Left ventricle myocardium inferior (tissue), 1 donor: ENCODE data around the gene CYP19A1. TPM values are rescaled to one million over a fixed set of nuclear protein-coding genes. Genes with fewer than 3 reads are reported as not detected.

Experiments used
- DNase-seq: peaks from one replicate; pipeline ENCODE4 v3.0.0-alpha.2; 2020
- H3K27ac ChIP-seq: fragments of 200-600 bp; replicated peaks from 2 replicates; pipeline ENCODE4 v1.8.0; 2021
- H3K27me3 ChIP-seq: fragments of 200-600 bp; 2 replicates; pipeline ENCODE4 v1.8.0; 2021; ENCODE audit warnings: low read depth
- H3K36me3 ChIP-seq: fragments of 200-600 bp; 2 replicates; pipeline ENCODE4 v1.8.0; 2021
- H3K4me1 ChIP-seq: fragments of 200-600 bp; 2 replicates; pipeline ENCODE4 v1.8.0; 2021
- H3K4me3 ChIP-seq: fragments of 200-600 bp; 2 replicates; pipeline ENCODE4 v1.8.0; 2021; ENCODE audit warnings: mild to moderate bottlenecking, moderate library complexity
- H3K9me3 ChIP-seq: fragments of 200-600 bp; replicated peaks from 2 replicates; pipeline ENCODE4 v1.8.0; 2021
- intact Hi-C: fragments of 100-400 bp; cut with micrococcal nuclease; formaldehyde crosslinking; loops from one replicate; pipeline ENCODE4 v1.11.0; 2022
- total RNA-seq: library from RNA; stranded (reverse); fragmentation: NEBNext Ultra II Directional; extraction: Animal tissue kit (Norgen Biotek cat#: 25700); gene quantifications from one replicate; pipeline ENCODE4 v1.2.1, GENCODE V29; 2021
- TF ChIP-seq, protein P1 (sequence below): fragments of 200-600 bp; IDR thresholded peaks from 2 replicates; pipeline ENCODE4 v1.8.0; 2021; ENCODE audit warnings: antibody characterized with exemption, mild to moderate bottlenecking, borderline replicate concordance
- donor health status: DM: no; HTN: yes; CAD: no; lungs with severe emphysema.

The CYP19A1 gene
- total RNA-seq, 1 donor from 2014 or later, result 0.60 TPM

DNA sequence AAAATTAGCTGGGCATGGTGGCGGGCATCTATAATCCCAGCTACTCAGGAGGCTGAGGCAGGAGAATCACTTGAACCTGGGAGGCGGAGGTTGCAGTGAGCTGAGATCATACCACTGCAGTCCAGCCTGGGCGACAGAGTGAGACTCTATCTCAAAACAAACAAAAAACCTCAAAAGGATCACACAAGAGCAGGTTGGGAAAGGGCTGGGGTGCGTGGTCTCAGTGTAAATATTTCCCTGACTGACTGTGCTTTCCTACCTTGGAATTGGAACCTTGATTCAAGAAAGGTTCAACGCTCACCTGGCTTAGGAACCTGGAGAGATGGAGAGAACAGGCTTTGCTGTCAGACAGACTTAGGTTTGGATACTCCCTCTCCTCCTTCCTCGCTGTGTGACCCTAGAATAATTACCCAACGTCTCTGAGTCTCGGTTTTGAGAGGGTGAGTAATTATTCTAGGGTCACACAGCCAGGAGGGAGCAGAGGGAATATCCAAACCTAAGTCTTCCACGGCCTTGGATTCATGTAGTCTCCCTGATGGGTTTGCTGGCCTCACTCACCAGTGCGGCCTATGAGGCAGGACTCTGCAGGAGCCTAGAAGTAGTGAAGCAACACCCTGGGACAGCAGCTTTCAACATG lies 24.6 kb downstream of the CYP19A1 start:
- Histone ChIP-seq H3K27ac (no peak overlapping the region), H3K27me3 (no peaks in the 10 kb centered on the region), H3K4me3 (no peak overlapping the region), H3K9me3 (no peaks in the 10 kb centered on the region), H3K36me3 (no peaks in the 10 kb centered on the region), H3K4me1 (peaks cover 19% of the 10 kb centered on the region)
- DNase-seq, result no peak
- intact Hi-C loops, result no loop called here
- TF ChIP-seq, protein P1, sequence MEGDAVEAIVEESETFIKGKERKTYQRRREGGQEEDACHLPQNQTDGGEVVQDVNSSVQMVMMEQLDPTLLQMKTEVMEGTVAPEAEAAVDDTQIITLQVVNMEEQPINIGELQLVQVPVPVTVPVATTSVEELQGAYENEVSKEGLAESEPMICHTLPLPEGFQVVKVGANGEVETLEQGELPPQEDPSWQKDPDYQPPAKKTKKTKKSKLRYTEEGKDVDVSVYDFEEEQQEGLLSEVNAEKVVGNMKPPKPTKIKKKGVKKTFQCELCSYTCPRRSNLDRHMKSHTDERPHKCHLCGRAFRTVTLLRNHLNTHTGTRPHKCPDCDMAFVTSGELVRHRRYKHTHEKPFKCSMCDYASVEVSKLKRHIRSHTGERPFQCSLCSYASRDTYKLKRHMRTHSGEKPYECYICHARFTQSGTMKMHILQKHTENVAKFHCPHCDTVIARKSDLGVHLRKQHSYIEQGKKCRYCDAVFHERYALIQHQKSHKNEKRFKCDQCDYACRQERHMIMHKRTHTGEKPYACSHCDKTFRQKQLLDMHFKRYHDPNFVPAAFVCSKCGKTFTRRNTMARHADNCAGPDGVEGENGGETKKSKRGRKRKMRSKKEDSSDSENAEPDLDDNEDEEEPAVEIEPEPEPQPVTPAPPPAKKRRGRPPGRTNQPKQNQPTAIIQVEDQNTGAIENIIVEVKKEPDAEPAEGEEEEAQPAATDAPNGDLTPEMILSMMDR, result no peak

DNA sequence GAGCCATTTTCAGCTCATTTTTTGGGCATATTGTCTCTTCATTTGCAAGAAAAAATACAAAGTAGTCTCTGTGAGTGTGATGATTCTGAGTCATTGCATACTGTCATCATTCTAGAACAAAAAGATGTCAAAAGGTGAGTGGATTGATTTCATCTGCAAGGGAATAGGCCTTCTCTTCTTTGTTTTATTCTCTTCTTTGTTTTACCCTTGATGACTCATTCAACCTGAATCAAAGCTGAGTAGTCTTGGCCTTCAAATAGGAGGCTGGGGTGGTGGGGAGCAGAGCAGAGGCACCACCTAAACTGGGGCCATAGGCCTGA lies 25.4 kb downstream of the CYP19A1 start:
- DNase-seq, result no peak
- Histone ChIP-seq H3K4me3 (no peak overlapping the region), H3K27ac (peak overlapping the region; percentile 42), H3K4me1 (peaks cover 24% of the 10 kb centered on the region), H3K36me3 (no peaks in the 10 kb centered on the region), H3K27me3 (no peaks in the 10 kb centered on the region), H3K9me3 (no peaks in the 10 kb centered on the region)
- intact Hi-C loops, result no loop called here
- TF ChIP-seq, protein P1, result no peak

DNA sequence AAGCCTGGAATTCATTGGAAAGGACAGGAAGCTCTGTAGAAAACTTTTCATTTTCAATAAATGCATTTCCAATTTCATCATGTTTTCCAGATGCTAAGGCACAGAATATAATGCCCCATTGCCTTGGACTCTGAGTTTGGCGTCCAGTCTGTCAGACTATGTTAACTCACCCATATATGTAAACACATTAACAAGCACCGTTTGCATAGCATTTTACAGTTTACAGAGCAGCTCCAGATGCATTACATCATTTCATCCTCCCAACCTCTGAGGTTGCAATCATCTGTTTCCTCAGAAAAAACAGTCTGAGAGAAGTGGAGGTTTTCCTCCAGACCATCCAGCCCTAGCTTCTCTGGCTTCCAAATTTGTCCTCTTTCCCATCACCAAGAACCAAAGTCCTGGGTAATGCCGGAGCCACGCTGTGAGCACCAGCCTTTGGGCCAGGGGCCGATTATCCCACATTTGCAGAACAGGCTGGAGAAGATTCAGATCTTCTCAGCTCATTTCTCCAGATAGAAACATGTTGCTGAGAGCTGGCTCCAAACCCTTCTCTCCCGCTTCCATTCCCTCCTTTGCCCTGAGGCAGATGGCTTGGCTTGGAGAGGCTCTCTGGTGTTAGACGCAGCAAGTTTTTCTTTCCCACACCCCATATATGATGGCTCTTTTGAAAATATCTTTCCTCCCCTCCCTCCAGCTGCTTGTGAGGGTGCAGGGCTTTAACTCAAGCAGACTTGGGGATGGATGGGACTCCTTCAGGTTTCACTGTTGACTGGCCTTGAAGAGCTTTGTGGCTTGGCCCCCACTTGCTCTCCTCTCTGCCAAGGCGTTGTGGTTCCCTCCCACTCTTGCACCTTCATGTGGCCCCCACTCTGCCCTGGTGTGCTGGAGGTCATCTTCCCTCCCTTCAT lies 26.0 kb downstream of the CYP19A1 start:
- intact Hi-C loops, result no loop called here

DNA sequence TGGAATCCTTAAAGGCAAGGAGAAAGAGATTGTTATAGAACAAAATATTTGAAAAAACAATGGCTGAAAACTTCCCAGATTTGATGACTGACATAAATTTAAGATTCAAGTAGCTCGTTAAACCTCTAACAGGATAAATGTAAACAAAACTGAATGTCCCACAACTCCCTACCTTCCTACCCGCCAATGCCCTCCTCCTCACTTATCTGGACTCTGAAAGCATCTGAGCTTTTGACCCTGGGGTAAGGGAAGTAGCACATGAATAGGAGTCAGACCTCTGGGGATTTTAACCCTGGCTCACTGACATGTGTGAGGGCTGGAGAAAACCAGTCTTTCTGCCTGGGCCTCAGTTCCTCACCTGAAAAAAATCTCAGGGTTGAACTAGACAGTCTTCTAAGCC lies 26.9 kb downstream of the CYP19A1 start:
- Histone ChIP-seq H3K27ac (no peak overlapping the region), H3K27me3 (no peaks in the 10 kb centered on the region), H3K4me3 (no peak overlapping the region), H3K9me3 (no peaks in the 10 kb centered on the region), H3K36me3 (no peaks in the 10 kb centered on the region), H3K4me1 (peaks cover 26% of the 10 kb centered on the region)
- no peak for DNase-seq
- TF ChIP-seq, protein P1, result no peak
- intact Hi-C loops, result no loop called here

More for the DNA sequence above, 26.0 kb downstream of the CYP19A1 start:
- TF ChIP-seq, protein P1, result no peak
- H3K36me3 ChIP-seq, result no peaks in the 10 kb centered on the region
- H3K4me1 ChIP-seq, result peaks cover 26% of the 10 kb centered on the region
- H3K9me3 ChIP-seq, result no peaks in the 10 kb centered on the region
- no peak overlapping the region for H3K4me3 ChIP-seq
- peak overlapping the region; percentile 42 for H3K27ac ChIP-seq
- H3K27me3 ChIP-seq, result no peaks in the 10 kb centered on the region
- DNase-seq, result no peak

GRCh38 chr15:51310064-51310463 lies 28.3 kb downstream of the CYP19A1 start:
- no peaks in the 10 kb centered on the region for H3K27me3 ChIP-seq
- H3K27ac ChIP-seq, result peak overlapping the region; percentile 58
- peaks cover 26% of the 10 kb centered on the region for H3K4me1 ChIP-seq
- no peaks in the 10 kb centered on the region for H3K9me3 ChIP-seq
- intact Hi-C loops, result no loop called here
- H3K36me3 ChIP-seq, result no peaks in the 10 kb centered on the region
- TF ChIP-seq, protein P1, result no peak
- H3K4me3 ChIP-seq, result no peak overlapping the region
- DNase-seq, result no peak
